Endothelial cell of umbilical vein (primary cell): ENCODE measurements around the gene RBM47. TPM values are rescaled to one million over a fixed set of nuclear protein-coding genes. Genes with fewer than 3 reads are reported as not detected.

ENCODE experiments used
- BruUV-seq: library from RNA; stranded (reverse); fragments of 400-500 nt; replicated peaks from 2 replicates; lab custom pipeline; 2021; lab: Mats Ljungman, UMichigan
- CTCF ChIA-PET: fragments of 300-600, 350-600 bp; sonication (Branson Sonifier 250); formaldehyde crosslinking; loops from one replicate; lab custom pipeline; 2021; ENCODE audit warnings: antibody characterized with exemption, inconsistent platforms; lab: Charles Lee
- POLR2A ChIA-PET: fragments of 300-600, 350-600 bp; sonication (Branson Sonifier 250); formaldehyde crosslinking; loops from one replicate; lab custom pipeline; 2021; ENCODE audit warnings: antibody characterized with exemption, inconsistent platforms; lab: Charles Lee
- DNase-seq: peaks from one replicate; pipeline ENCODE4 v3.0.0-alpha.2; 2011; ENCODE audit warnings: low read depth, low spot score
- FAIRE-seq: peaks from 2 replicates; lab custom pipeline; 2011; peaks lifted over from hg19 to GRCh38; lab: Jason Lieb, UNC
- H2AFZ ChIP-seq: 2 replicates; pipeline ENCODE4 v1.6.0; 2012; ENCODE audit warnings: low read depth, low read length, control low read depth, inconsistent platforms
- H3K27ac ChIP-seq: 2 replicates; pipeline ENCODE4 v1.5.1; 2011; ENCODE audit warnings: low read depth, mild to moderate bottlenecking, control low read depth, low read length, moderate library complexity; ENCODE audit not compliant: insufficient read depth
- H3K27me3 ChIP-seq, 2 experiments: 2 replicates each; pipeline versions ENCODE4 v1.6.0 to v1.6.1; 2011; ENCODE audit warnings: low read length in 2 of 2, mixed read lengths in 1 of 2; ENCODE audit not compliant: control insufficient read depth in 2 of 2, insufficient read depth in 2 of 2
- H3K36me3 ChIP-seq, 2 experiments: 2 replicates in 1 of 2; 3 replicates in 1 of 2; pipeline ENCODE4 v1.5.1; 2011; ENCODE audit warnings: low read length in 2 of 2, mild to moderate bottlenecking in 1 of 2, moderate library complexity in 1 of 2; ENCODE audit not compliant: control insufficient read depth in 2 of 2, insufficient read depth in 2 of 2; ENCODE audit errors: extremely low read depth in 1 of 2
- H3K4me1 ChIP-seq: 3 replicates; pipeline ENCODE4 v1.5.1; 2011; ENCODE audit warnings: mild to moderate bottlenecking, low read length; ENCODE audit not compliant: control insufficient read depth, insufficient read depth; ENCODE audit errors: extremely low read depth
- H3K4me2 ChIP-seq: 2 replicates; pipeline ENCODE4 v1.6.1; 2011; ENCODE audit warnings: low read length, control low read depth, mixed read lengths; ENCODE audit not compliant: insufficient read depth
- H3K4me3 ChIP-seq, 3 experiments: fragments of 200-600 bp in 1 of 3; sonication (generic), shearing (Covaris generic) in 1 of 3; replicated peaks in 1 of 3; 2 replicates each; pipeline ENCODE4 v1.5.1; 2011 to 2016; ENCODE audit warnings: control low read depth in 3 of 3, low read length in 3 of 3, mild to moderate bottlenecking in 2 of 3, inconsistent platforms in 1 of 3, low read depth in 1 of 3, moderate library complexity in 1 of 3; ENCODE audit not compliant: insufficient read depth in 1 of 3
- H3K79me2 ChIP-seq: 2 replicates; pipeline ENCODE4 v1.6.0; 2012; ENCODE audit warnings: low read length, inconsistent platforms; ENCODE audit not compliant: control insufficient read depth, insufficient read depth
- H3K9ac ChIP-seq: replicated peaks from 2 replicates; pipeline ENCODE3; 2011; ENCODE audit warnings: low read length, control low read depth; ENCODE audit not compliant: insufficient read depth; ENCODE audit errors: extremely low read depth
- H3K9me1 ChIP-seq: replicated peaks from 3 replicates; pipeline ENCODE4 v1.6.0; 2011; ENCODE audit warnings: mild to moderate bottlenecking, low read length; ENCODE audit not compliant: control insufficient read depth, insufficient read depth; ENCODE audit errors: extremely low read depth
- H3K9me3 ChIP-seq: replicated peaks from 2 replicates; pipeline ENCODE4 v1.5.1; 2012; ENCODE audit warnings: low read length, inconsistent platforms; ENCODE audit not compliant: control insufficient read depth, insufficient read depth
- H4K20me1 ChIP-seq: replicated peaks from 2 replicates; pipeline ENCODE3; 2011; ENCODE audit warnings: mild to moderate bottlenecking, low read length; ENCODE audit not compliant: control insufficient read depth, insufficient read depth; ENCODE audit errors: extremely low read depth
- EZH2 ChIP-seq: IDR thresholded peaks from 2 replicates; pipeline ENCODE4 v1.6.1; 2012; ENCODE audit warnings: borderline replicate concordance, low read depth, mild to moderate bottlenecking, moderate library complexity, low read length, inconsistent platforms; ENCODE audit not compliant: severe bottlenecking
- FOS ChIP-seq: IDR thresholded peaks from 2 replicates; pipeline ENCODE4 v1.6.1; 2011; ENCODE audit warnings: mild to moderate bottlenecking, low read length, moderate library complexity, borderline replicate concordance; ENCODE audit not compliant: insufficient read depth
- GATA2 ChIP-seq: IDR thresholded peaks from 2 replicates; pipeline ENCODE4 v1.7.0; 2011; ENCODE audit warnings: low read depth, mild to moderate bottlenecking, moderate library complexity, mixed read lengths, low read length; ENCODE audit not compliant: insufficient read length, insufficient read depth
- JUN ChIP-seq: IDR thresholded peaks from 2 replicates; pipeline ENCODE4 v1.6.1; 2011; ENCODE audit warnings: borderline replicate concordance, low read depth; ENCODE audit not compliant: insufficient read length, insufficient read depth
- MYC ChIP-seq: IDR thresholded peaks from one replicate; pipeline ENCODE4 v1.6.1; 2011; ENCODE audit warnings: mild to moderate bottlenecking, low read depth, low read length
- POLR2A ChIP-seq: IDR thresholded peaks from 2 replicates; pipeline ENCODE4 v1.6.1; 2012; ENCODE audit warnings: low read depth, mild to moderate bottlenecking, control low read depth, low read length
- POLR2AphosphoS5 ChIP-seq: IDR thresholded peaks from 2 replicates; pipeline ENCODE4 v1.6.1; 2012; ENCODE audit warnings: low read depth, mild to moderate bottlenecking, control low read depth, low read length, moderate library complexity; ENCODE audit not compliant: insufficient read depth
- dilution Hi-C: fragments of 300-500 bp; cut with MboI; formaldehyde crosslinking; loops from one replicate; pipeline ENCODE4 v1.15.0; 2019; ENCODE audit warnings: low sequenced_read_pairs; ENCODE audit not compliant: extremely low pct_ligation_motif_present
- intact Hi-C: fragments of 100-400 bp; cut with micrococcal nuclease; formaldehyde crosslinking; loops from one replicate; pipeline ENCODE4 v1.10.0; 2022
- polyA plus RNA-seq, 4 experiments: library from polyadenylated mRNA; depleted of rRNA in 3 of 4; stranded (reverse) in 3 of 4; unstranded in 1 of 4; fragments of >200 nt; gene quantifications; 2 replicates each; pipeline versions ENCODE4 v1.2.1 to v1.2.3, GENCODE V29; 2011 to 2012; ENCODE audit warnings: missing spikeins in 1 of 4
- total RNA-seq: library from RNA; stranded (reverse); gene quantifications from 2 replicates; pipeline ENCODE4 v1.2.3, GENCODE V29; 2021
- TF ChIP-seq, protein P1 (sequence below), 2 donors: IDR thresholded peaks; 1 replicate in 1 of 2; 2 replicates in 1 of 2; pipeline ENCODE4 v1.5.1; 2011; ENCODE audit warnings: low read length in 2 of 2, mild to moderate bottlenecking in 2 of 2, moderate library complexity in 2 of 2, control low read depth in 1 of 2, inconsistent platforms in 1 of 2, low read depth in 1 of 2; ENCODE audit not compliant: insufficient read depth in 1 of 2; ENCODE audit errors: extremely low read depth in 1 of 2
- TF ChIP-seq, protein P2 (sequence below): IDR thresholded peaks from 2 replicates; pipeline ENCODE4 v1.6.1; 2011; ENCODE audit not compliant: insufficient read depth, insufficient read length

RBM47 gene
- total and polyA plus RNA-seq, 2 donors (not counting 3 experiments of a cell fraction or from before 2014, with no cell fraction given) = not detected

DNA sequence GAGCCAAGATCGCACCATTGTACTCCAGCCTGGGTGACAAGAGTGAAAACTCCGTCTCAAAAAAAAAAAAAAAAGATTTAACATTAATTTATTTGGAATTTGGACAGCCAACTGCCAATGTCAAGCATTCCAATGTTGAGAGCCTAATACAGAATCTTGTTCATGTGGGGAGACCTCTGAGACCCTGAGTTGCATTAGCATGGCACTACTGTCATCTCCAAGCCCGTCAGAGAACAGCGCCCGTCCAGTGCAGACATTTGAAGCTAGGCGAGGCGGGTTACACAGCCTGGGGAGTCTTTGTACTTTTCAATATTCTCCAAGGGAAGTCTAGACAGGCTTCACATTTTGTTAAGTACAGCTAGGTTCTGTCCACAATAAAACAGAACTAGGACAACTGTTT, 167.8 kb downstream of the RBM47 start:
- POLR2A ChIA-PET = no interaction called here
- no peak overlapping the region for H3K4me2 ChIP-seq
- H3K36me3 ChIP-seq = no peaks in the 10 kb centered on the region
- no TSS peak for BruUV-seq
- TF ChIP-seq POLR2A (no peak), MYC (no peak), GATA2 (no peak), JUN (no peak), FOS (no peak), EZH2 (no peak)
- TF ChIP-seq, protein P1, sequence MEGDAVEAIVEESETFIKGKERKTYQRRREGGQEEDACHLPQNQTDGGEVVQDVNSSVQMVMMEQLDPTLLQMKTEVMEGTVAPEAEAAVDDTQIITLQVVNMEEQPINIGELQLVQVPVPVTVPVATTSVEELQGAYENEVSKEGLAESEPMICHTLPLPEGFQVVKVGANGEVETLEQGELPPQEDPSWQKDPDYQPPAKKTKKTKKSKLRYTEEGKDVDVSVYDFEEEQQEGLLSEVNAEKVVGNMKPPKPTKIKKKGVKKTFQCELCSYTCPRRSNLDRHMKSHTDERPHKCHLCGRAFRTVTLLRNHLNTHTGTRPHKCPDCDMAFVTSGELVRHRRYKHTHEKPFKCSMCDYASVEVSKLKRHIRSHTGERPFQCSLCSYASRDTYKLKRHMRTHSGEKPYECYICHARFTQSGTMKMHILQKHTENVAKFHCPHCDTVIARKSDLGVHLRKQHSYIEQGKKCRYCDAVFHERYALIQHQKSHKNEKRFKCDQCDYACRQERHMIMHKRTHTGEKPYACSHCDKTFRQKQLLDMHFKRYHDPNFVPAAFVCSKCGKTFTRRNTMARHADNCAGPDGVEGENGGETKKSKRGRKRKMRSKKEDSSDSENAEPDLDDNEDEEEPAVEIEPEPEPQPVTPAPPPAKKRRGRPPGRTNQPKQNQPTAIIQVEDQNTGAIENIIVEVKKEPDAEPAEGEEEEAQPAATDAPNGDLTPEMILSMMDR (IDR thresholded peaks at IDR 0.05; ENCODE audit: extremely low read depth in 1 of 2, insufficient read depth in 1 of 2, low read depth in 1 of 2, low read length in 2 of 2) = no peak
- no peak overlapping the region for H2AFZ ChIP-seq
- no peaks in the 10 kb centered on the region for H3K79me2 ChIP-seq
- H4K20me1 ChIP-seq = no peaks in the 10 kb centered on the region
- FAIRE-seq = no peak
- H3K4me1 ChIP-seq = no peaks in the 10 kb centered on the region
- CTCF ChIA-PET = no interaction called here
- DNase-seq = no peak
- no peaks in the 10 kb centered on the region for H3K9me1 ChIP-seq
- intact Hi-C loops (no loop called here), dilution Hi-C loops (no loop called here)
- H3K27me3 ChIP-seq = peaks cover 1 to 2% of the 10 kb centered on the region in 2 experiments
- H3K9me3 ChIP-seq = no peaks in the 10 kb centered on the region
- no peak overlapping the region for H3K9ac ChIP-seq
- H3K4me3 ChIP-seq = no peak overlapping the region
- no peak overlapping the region for H3K27ac ChIP-seq

DNA sequence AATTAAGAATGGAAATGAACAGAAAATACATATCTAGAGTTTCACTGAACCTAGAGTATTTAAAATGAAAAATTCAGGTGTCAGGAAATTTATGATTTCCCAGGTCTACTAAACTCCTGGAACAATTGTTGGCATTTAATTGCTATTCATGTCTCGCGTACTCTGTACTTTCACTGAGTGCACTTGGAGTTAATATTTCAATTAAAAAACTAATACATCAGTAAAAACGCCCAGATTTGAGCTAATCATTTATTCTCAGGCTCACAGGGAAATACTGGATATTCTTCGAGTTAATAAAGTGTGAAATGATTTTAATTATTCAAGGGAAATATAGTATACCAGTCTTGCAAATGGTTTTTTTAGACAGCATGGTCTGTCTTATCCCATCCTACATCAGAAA, 168.6 kb downstream of the RBM47 start:
- CTCF ChIA-PET = no interaction called here
- POLR2A ChIA-PET = no interaction called here
- Histone ChIP-seq H2AFZ (no peak overlapping the region), H4K20me1 (no peaks in the 10 kb centered on the region), H3K27ac (no peak overlapping the region), H3K4me2 (no peak overlapping the region), H3K36me3 (no peaks in the 10 kb centered on the region), H3K4me3 (no peak overlapping the region), H3K9me3 (no peaks in the 10 kb centered on the region), H3K4me1 (no peaks in the 10 kb centered on the region), H3K79me2 (no peaks in the 10 kb centered on the region), H3K27me3 (peaks cover 1 to 2% of the 10 kb centered on the region in 2 experiments), H3K9me1 (no peaks in the 10 kb centered on the region), H3K9ac (no peak overlapping the region)
- FAIRE-seq = no peak
- dilution Hi-C loops (no loop called here), intact Hi-C loops (no loop called here)
- TF ChIP-seq MYC = no peak
- no peak for TF ChIP-seq POLR2A
- TF ChIP-seq, protein P2, sequence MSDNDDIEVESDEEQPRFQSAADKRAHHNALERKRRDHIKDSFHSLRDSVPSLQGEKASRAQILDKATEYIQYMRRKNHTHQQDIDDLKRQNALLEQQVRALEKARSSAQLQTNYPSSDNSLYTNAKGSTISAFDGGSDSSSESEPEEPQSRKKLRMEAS = no peak
- TF ChIP-seq FOS = no peak
- TF ChIP-seq GATA2 = no peak
- no peak for TF ChIP-seq JUN
- TF ChIP-seq POLR2AphosphoS5 = no peak
- TF ChIP-seq, protein P1 (IDR thresholded peaks at IDR 0.05; ENCODE audit: extremely low read depth in 1 of 2, insufficient read depth in 1 of 2, low read depth in 1 of 2, low read length in 2 of 2) = no peak
- TF ChIP-seq EZH2 = no peak
- BruUV-seq = no TSS peak
- DNase-seq = no peak
